HepG2 (cell line): ENCODE measurements around the gene CCL27. TPM values are rescaled to one million over a fixed set of nuclear protein-coding genes. Genes with fewer than 3 reads are reported as not detected.

ENCODE experiments used
- ATF1 ChIP-seq: IDR thresholded peaks from 2 replicates; pipeline ENCODE4 v1.6.1; 2016; ENCODE audit warnings: mild to moderate bottlenecking, control low read depth
- EHMT2 ChIP-seq: fragments of 200-600 bp; sonication (generic); IDR thresholded peaks from 2 replicates; pipeline ENCODE4 v1.7.0; 2017; ENCODE audit warnings: antibody characterized with exemption, low read depth, low read length, borderline replicate concordance
- GABPB1 ChIP-seq: IDR thresholded peaks from 2 replicates; pipeline ENCODE4 v1.6.1; 2016; ENCODE audit warnings: mild to moderate bottlenecking, missing genetic modification reagents, moderate library complexity, missing compliant biosample characterization
- KLF11 ChIP-seq: IDR thresholded peaks from 2 replicates; pipeline ENCODE4 v1.6.1; 2016; ENCODE audit warnings: missing compliant biosample characterization
- MZF1 ChIP-seq: sonication (generic); formaldehyde crosslinking; IDR thresholded peaks from 2 replicates; pipeline ENCODE4 v1.8.1; 2023; ENCODE audit warnings: mild to moderate bottlenecking, missing genetic modification reagents, borderline replicate concordance
- PAWR ChIP-seq: sonication (generic); formaldehyde crosslinking; IDR thresholded peaks from 2 replicates; pipeline ENCODE4 v1.4.0; 2020; ENCODE audit warnings: missing genetic modification reagents, mild to moderate bottlenecking, borderline replicate concordance
- SIX1 ChIP-seq: sonication (generic); formaldehyde crosslinking; IDR thresholded peaks from 2 replicates; pipeline ENCODE4 v1.4.0; 2020; ENCODE audit warnings: missing genetic modification reagents, borderline replicate concordance
- SMC3 ChIP-seq: IDR thresholded peaks from 2 replicates; pipeline ENCODE4 v1.6.1; 2011; ENCODE audit warnings: low read length, improper control_type of control experiment
- SP140L ChIP-seq: sonication (generic); formaldehyde crosslinking; IDR thresholded peaks from 2 replicates; pipeline ENCODE4 v1.4.0; 2020; ENCODE audit warnings: missing genetic modification reagents, borderline replicate concordance
- ZMAT3 ChIP-seq: sonication (generic); formaldehyde crosslinking; conservative IDR thresholded peaks from 2 replicates; pipeline ENCODE4 v1.7.0; 2021; ENCODE audit warnings: missing genetic modification reagents
- ZNF552 ChIP-seq: sonication (generic); formaldehyde crosslinking; IDR thresholded peaks from 2 replicates; pipeline ENCODE4 v1.9.0; 2022; ENCODE audit warnings: missing genetic modification reagents, mild to moderate bottlenecking, borderline replicate concordance
- ZNF577 ChIP-seq: sonication (generic); formaldehyde crosslinking; IDR thresholded peaks from 2 replicates; pipeline ENCODE4 v1.4.0; 2020; ENCODE audit warnings: mild to moderate bottlenecking, low read depth, missing genetic modification reagents, borderline replicate concordance
- ZNF589 ChIP-seq: sonication (generic); formaldehyde crosslinking; conservative IDR thresholded peaks from 2 replicates; pipeline ENCODE4 v1.8.0; 2022; ENCODE audit warnings: mild to moderate bottlenecking, moderate library complexity, missing genetic modification reagents
- polyA plus RNA-seq, 8 experiments: library from polyadenylated mRNA; depleted of rRNA in 3 of 8; stranded (reverse) in 7 of 8; unstranded in 1 of 8; fragments of >200 nt; fragmentation: Illumina TruSeq in 4 of 8; extraction: Trizol in 4 of 8; gene quantifications; 2 replicates each; pipeline versions ENCODE4 v1.2.1 to v1.2.3, GENCODE V29; 2011 to 2016; ENCODE audit warnings: low read depth in 4 of 8, missing spikeins in 1 of 8, mixed read lengths in 1 of 8; ENCODE audit not compliant: insufficient read depth in 1 of 8
- total RNA-seq, 5 experiments: library from RNA; depleted of rRNA; stranded (reverse); fragments of >200 nt; fragmentation: Illumina TruSeq; extraction: Trizol; gene quantifications; 2 replicates each; pipeline ENCODE4 v1.2.3, GENCODE V29; 2016; ENCODE audit warnings: low read depth in 1 of 5
- TF ChIP-seq, protein P1 (sequence below): sonication (generic); formaldehyde crosslinking; IDR thresholded peaks from 2 replicates; pipeline ENCODE4 v1.9.0; 2022; ENCODE audit warnings: low read depth, missing genetic modification reagents
- TF ChIP-seq, protein P2 (sequence below): sonication (generic); formaldehyde crosslinking; IDR thresholded peaks from 2 replicates; pipeline ENCODE4 v1.4.0; 2020; ENCODE audit warnings: missing genetic modification reagents, borderline replicate concordance
- TF ChIP-seq, protein P3 (sequence below): sonication (generic); formaldehyde crosslinking; conservative IDR thresholded peaks from 2 replicates; pipeline ENCODE4 v1.4.0; 2020; ENCODE audit warnings: missing genetic modification reagents

CCL27 gene
- total and polyA plus RNA-seq, 2 of the 13 experiments (the other 11 are each of a cell fraction or from before 2014, with no cell fraction given), result not detected

DNA sequence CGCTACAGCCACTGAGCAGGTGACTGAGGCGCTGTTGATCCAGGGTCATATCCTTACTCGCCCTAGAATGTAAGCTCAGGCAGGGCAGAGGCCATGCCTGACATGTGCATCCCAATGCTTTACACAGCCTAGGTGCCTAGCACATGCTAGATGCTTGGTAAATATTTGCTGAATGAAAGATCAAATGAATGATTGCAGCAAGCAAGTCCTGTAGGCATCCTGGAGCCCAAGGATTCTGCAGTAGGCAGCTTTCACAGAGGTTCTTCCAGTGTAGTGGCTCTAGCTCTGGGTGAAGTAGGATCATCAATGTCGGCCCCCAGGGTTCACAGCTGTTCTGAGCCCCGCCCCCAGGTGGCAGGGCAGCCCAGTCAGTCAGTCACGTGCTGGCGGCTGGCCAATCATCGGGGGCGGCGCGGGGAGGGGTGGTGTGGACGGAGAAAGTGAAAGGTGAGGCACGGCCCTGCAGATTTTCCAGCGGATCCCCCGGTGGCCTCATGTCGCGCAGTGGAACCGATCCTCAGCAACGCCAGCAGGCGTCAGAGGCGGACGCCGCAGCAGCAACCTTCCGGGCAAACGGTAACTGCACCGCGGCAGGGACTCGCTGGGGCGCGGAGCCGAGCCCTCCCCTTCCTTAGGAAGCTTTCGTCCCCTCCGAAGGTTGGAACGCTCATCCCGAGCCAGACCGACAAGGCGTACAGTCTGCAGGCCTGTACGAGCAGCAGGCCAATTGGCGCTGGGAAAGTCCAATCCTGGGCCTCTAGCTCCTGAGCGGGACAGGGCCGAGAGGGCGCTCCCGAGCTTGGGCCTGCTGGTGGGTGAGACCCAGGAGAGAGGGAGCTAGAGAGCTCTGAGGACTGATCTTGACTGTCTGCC is 16.0 kb downstream of the CCL27 start, which contains the start of gene GALT (continued):
- TF ChIP-seq ZNF589 (CRISPR knock-in tag), result peak; percentile 78
- no peak for TF ChIP-seq EHMT2
- peak; percentile 87 for TF ChIP-seq ZNF552 (CRISPR knock-in tag)
- no peak for TF ChIP-seq PAWR
- TF ChIP-seq, protein P1, sequence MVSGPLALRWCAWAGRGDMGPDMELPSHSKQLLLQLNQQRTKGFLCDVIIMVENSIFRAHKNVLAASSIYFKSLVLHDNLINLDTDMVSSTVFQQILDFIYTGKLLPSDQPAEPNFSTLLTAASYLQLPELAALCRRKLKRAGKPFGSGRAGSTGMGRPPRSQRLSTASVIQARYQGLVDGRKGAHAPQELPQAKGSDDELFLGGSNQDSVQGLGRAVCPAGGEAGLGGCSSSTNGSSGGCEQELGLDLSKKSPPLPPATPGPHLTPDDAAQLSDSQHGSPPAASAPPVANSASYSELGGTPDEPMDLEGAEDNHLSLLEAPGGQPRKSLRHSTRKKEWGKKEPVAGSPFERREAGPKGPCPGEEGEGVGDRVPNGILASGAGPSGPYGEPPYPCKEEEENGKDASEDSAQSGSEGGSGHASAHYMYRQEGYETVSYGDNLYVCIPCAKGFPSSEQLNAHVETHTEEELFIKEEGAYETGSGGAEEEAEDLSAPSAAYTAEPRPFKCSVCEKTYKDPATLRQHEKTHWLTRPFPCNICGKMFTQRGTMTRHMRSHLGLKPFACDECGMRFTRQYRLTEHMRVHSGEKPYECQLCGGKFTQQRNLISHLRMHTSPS (CRISPR knock-in tag), result 0 out of 2 replicates have a peak, but pooled peaks have one; percentile 14
- no peak; the same call in 1 of the 2 replicates for TF ChIP-seq ZMAT3
- TF ChIP-seq ATF1 (CRISPR knock-in tag), result no peak
- peak; percentile 80 for TF ChIP-seq GABPB1 (CRISPR knock-in tag)
- TF ChIP-seq SMC3, result no peak
- no peak for TF ChIP-seq ZNF577 (CRISPR knock-in tag)
- TF ChIP-seq, protein P2, sequence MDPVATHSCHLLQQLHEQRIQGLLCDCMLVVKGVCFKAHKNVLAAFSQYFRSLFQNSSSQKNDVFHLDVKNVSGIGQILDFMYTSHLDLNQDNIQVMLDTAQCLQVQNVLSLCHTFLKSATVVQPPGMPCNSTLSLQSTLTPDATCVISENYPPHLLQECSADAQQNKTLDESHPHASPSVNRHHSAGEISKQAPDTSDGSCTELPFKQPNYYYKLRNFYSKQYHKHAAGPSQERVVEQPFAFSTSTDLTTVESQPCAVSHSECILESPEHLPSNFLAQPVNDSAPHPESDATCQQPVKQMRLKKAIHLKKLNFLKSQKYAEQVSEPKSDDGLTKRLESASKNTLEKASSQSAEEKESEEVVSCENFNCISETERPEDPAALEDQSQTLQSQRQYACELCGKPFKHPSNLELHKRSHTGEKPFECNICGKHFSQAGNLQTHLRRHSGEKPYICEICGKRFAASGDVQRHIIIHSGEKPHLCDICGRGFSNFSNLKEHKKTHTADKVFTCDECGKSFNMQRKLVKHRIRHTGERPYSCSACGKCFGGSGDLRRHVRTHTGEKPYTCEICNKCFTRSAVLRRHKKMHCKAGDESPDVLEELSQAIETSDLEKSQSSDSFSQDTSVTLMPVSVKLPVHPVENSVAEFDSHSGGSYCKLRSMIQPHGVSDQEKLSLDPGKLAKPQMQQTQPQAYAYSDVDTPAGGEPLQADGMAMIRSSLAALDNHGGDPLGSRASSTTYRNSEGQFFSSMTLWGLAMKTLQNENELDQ (CRISPR knock-in tag), result no peak
- 0 out of 2 replicates have a peak, but pooled peaks have one; percentile 45 for TF ChIP-seq KLF11
- TF ChIP-seq MZF1 (CRISPR knock-in tag), result no peak
- TF ChIP-seq SIX1, result no peak
- TF ChIP-seq, protein P3, sequence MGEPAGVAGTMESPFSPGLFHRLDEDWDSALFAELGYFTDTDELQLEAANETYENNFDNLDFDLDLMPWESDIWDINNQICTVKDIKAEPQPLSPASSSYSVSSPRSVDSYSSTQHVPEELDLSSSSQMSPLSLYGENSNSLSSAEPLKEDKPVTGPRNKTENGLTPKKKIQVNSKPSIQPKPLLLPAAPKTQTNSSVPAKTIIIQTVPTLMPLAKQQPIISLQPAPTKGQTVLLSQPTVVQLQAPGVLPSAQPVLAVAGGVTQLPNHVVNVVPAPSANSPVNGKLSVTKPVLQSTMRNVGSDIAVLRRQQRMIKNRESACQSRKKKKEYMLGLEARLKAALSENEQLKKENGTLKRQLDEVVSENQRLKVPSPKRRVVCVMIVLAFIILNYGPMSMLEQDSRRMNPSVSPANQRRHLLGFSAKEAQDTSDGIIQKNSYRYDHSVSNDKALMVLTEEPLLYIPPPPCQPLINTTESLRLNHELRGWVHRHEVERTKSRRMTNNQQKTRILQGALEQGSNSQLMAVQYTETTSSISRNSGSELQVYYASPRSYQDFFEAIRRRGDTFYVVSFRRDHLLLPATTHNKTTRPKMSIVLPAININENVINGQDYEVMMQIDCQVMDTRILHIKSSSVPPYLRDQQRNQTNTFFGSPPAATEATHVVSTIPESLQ (CRISPR knock-in tag), result no peak
- no peak for TF ChIP-seq SP140L (CRISPR knock-in tag)
